Subcutaneous adipose tissue (tissue), 4 donors: ENCODE results near the gene CABLES1. TPM values are rescaled to one million over a fixed set of nuclear protein-coding genes. Genes with fewer than 3 reads are reported as not detected.

ENCODE experiments used
- CTCF ChIP-seq: fragments of 450-650 bp; IDR thresholded peaks from one replicate; pipeline ENCODE4 v1.5.1; 2016; ENCODE audit warnings: low read depth, mild to moderate bottlenecking, control low read depth, antibody characterized with exemption, moderate library complexity
- total RNA-seq, 4 donors: library from RNA; depleted of rRNA; stranded (reverse); fragments of >200 nt; gene quantifications; one replicate each; pipeline ENCODE4 v1.1.0, GENCODE V29; 2016

The CABLES1 gene
- total RNA-seq, 4 donors from 2014 or later, result 22.5 to 50.7 (median 46.4) TPM

DNA sequence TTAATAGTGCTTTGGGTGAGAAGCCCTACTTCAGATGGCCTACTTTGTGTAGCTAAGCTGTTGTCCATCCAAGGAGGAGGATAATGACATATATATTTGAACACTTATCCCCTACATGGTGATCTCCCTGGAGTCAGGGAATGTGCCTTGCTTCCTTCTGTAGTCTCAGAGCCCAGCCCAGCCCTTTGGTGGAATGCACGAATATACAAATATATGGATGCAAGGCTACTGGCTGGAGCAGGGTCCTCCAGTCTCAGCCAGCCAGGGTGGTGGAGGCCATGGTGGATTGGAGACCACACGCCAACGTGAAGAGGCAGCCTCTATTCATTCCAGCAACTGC, 167.2 kb downstream of the CABLES1 start:
- no peak for TF ChIP-seq CTCF

DNA sequence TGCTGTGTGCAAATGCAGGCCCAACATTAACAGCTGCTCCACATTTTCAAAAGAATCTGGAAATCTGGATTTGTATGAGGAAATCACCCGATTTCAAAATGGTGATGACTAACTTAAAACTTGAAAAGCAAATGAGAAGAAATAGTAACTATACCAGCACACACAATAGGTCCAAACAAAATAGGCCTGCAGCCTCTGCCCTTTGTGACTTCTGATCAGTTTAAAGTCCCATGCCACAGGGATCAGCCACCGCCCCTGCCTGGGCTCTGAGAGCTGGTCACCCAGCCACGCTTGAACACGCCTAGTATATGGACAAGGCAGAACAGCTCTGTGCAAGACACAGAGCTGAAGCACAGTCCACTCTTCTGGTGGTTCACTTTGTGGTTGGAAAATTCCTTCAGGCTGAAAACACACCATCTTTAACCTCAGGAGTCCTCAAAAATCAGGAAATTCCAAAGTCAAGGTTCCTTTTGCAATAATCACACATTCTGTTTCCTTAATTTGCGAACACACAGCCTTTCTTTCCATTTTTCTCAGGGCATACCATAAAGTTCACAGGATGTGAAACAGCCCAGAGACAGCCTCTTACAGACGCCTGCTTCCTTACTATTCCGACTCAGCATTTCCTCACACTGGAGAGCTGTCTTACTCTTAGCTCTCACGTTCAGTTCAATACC, 167.7 kb downstream of the CABLES1 start:
- TF ChIP-seq CTCF, result no peak

- TF ChIP-seq CTCF, result no peak
Measured at GRCh38 chr18:23306822-23307221, 171.5 kb downstream of the CABLES1 start.

DNA sequence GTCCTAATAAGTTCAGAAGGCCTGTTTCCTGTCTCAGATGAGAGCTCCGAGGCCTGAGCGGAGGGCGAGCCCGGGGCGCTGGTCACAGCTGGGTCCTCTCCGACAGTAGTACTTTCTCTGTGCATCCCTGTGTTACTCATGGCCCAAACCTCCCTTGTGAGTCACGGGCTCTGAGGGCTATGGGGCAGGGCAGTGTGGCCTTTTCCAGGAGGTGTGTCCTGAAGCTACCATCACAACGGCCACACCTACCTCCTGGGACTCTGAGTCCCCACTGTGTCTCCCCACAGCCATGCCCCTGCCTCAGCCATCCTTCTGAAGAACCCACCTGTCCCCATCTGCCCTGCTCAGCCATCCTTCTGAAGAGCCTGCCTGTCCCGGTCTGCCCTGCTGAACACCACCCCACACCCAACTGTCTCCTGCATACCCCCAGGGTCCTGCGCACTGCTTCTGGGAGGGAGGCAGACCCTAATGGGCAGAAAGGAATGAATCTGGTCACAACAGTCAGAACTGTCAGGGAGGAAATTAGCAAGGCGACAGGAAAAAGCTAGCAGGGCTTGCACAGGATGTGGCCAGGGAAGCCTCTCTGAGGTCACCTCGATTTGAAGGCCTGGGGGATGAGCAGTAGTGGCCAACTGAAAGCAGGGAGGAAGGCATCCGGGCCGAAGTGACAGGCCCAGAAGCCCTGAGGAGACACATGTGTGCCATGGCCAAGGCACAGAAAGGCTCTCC, 172.4 kb downstream of the CABLES1 start:
- TF ChIP-seq CTCF, result no peak

Other genes with a start within 250 kb of the CABLES1 start
- 10 to 100 TPM; 13.0 to 43.7 (median 23.6) TPM for gene RBBP8, start 202.2 kb upstream of the CABLES1 start, total RNA-seq